HL-60 (cell line): ENCODE results near the gene ABCA7.

Experiments
- GABPA ChIP-seq: IDR thresholded peaks from 2 replicates; pipeline ENCODE4 v1.6.1; 2012; ENCODE audit warnings: low read depth
- POLR2AphosphoS5 ChIP-seq: IDR thresholded peaks from 2 replicates; pipeline ENCODE4 v1.6.1; 2012; ENCODE audit warnings: low read depth
- TF ChIP-seq, protein P1 (sequence below): IDR thresholded peaks from one replicate; pipeline ENCODE4 v1.5.1; 2011; ENCODE audit warnings: low read length, control low read depth, inconsistent platforms; ENCODE audit not compliant: insufficient read depth

DNA sequence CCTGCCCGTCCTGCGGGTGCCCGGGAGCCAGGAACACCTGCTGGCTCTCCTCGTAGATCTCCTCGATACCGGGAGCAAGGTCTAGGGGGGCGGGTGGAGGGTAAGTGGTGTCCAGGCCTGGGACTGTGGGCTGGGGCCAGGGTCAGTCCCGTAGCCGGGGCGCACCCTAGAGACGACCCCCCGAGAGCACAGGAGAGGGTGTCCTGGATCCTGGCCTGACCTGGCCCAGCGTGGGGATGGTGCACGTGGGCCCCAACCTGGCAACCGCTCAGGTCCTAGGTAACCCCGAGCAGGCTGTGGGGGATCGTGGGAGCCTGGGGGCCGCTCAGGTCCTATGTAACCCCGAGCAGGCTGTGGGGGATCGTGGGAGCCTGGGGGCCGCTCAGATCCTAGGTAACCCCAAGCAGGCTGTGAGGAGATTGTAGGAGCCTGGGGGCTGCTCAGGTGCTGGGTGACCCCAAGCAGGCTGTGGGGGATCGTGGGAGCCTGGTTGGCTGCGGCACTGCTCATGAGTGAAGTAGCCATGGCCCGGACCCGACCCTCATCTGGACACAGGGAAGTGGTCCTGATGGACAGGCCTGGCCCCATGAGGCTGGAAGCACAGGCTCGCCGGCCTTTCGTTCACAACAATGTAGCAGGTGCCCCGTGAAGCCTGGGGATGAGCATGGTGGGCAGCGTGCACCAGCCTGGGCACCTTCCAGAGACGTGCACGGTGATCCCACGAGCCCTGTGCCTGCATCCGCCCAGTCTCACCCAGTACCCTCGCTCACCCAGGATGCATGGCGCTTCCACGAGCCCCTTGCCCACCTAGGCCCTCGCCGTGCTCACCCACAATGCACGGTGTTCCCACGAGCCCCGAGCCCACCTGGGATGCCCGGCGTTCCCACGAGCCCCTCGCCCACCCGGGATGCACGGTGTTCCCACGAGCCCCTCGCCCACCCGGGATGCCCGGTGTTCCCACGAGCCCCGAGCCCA lies 70.1 kb downstream of the ABCA7 start:
- TF ChIP-seq, protein P1, sequence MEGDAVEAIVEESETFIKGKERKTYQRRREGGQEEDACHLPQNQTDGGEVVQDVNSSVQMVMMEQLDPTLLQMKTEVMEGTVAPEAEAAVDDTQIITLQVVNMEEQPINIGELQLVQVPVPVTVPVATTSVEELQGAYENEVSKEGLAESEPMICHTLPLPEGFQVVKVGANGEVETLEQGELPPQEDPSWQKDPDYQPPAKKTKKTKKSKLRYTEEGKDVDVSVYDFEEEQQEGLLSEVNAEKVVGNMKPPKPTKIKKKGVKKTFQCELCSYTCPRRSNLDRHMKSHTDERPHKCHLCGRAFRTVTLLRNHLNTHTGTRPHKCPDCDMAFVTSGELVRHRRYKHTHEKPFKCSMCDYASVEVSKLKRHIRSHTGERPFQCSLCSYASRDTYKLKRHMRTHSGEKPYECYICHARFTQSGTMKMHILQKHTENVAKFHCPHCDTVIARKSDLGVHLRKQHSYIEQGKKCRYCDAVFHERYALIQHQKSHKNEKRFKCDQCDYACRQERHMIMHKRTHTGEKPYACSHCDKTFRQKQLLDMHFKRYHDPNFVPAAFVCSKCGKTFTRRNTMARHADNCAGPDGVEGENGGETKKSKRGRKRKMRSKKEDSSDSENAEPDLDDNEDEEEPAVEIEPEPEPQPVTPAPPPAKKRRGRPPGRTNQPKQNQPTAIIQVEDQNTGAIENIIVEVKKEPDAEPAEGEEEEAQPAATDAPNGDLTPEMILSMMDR: no peak
- TF ChIP-seq GABPA (no peak), POLR2AphosphoS5 (no peak)
